ENCODE data around the gene ADAMTS6. TPM values are rescaled to one million over a fixed set of nuclear protein-coding genes. Genes with fewer than 3 reads are reported as not detected.

Gene ADAMTS6
- total RNA-seq, 1 experiment from 2014 or later, result 2.8 TPM

DNA sequence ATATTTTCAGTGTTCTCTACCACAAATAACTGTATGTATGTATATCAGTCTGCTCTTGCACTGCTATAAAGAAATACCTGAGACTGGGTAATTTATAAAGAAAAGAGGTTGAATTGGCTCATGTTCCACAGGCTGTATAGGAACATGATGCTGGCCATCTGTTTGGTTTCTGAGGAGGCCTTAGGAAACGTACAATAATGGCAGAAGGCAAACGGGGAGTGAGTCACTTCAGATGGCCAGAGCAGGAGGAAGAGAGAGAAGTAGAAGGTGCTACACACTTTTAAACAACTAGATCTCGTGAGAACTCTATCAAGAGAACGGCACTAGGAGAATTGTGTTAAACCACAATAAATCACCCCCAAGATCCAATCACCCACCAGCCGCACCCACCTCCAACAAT, 121.7 kb downstream of the ADAMTS6 start:
- ChIA-PET CTCF (no interaction called here), POLR2A (no interaction called here)
- H3K4me3 Mint-ChIP-seq, result no peak overlapping the region
- DNase-seq (ENCODE audit: low spot score) (no peak), ATAC-seq (no peak)
- peaks cover 18% of the 10 kb centered on the region for H3K4me1 Mint-ChIP-seq
- no peak overlapping the region for H3K27ac Mint-ChIP-seq
- TF ChIP-seq, protein P1, sequence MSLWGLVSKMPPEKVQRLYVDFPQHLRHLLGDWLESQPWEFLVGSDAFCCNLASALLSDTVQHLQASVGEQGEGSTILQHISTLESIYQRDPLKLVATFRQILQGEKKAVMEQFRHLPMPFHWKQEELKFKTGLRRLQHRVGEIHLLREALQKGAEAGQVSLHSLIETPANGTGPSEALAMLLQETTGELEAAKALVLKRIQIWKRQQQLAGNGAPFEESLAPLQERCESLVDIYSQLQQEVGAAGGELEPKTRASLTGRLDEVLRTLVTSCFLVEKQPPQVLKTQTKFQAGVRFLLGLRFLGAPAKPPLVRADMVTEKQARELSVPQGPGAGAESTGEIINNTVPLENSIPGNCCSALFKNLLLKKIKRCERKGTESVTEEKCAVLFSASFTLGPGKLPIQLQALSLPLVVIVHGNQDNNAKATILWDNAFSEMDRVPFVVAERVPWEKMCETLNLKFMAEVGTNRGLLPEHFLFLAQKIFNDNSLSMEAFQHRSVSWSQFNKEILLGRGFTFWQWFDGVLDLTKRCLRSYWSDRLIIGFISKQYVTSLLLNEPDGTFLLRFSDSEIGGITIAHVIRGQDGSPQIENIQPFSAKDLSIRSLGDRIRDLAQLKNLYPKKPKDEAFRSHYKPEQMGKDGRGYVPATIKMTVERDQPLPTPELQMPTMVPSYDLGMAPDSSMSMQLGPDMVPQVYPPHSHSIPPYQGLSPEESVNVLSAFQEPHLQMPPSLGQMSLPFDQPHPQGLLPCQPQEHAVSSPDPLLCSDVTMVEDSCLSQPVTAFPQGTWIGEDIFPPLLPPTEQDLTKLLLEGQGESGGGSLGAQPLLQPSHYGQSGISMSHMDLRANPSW (CRISPR knock-in tag; conservative IDR thresholded peaks at IDR 0.05; ENCODE audit: low read depth), result no peak
- TF ChIP-seq, protein P2, sequence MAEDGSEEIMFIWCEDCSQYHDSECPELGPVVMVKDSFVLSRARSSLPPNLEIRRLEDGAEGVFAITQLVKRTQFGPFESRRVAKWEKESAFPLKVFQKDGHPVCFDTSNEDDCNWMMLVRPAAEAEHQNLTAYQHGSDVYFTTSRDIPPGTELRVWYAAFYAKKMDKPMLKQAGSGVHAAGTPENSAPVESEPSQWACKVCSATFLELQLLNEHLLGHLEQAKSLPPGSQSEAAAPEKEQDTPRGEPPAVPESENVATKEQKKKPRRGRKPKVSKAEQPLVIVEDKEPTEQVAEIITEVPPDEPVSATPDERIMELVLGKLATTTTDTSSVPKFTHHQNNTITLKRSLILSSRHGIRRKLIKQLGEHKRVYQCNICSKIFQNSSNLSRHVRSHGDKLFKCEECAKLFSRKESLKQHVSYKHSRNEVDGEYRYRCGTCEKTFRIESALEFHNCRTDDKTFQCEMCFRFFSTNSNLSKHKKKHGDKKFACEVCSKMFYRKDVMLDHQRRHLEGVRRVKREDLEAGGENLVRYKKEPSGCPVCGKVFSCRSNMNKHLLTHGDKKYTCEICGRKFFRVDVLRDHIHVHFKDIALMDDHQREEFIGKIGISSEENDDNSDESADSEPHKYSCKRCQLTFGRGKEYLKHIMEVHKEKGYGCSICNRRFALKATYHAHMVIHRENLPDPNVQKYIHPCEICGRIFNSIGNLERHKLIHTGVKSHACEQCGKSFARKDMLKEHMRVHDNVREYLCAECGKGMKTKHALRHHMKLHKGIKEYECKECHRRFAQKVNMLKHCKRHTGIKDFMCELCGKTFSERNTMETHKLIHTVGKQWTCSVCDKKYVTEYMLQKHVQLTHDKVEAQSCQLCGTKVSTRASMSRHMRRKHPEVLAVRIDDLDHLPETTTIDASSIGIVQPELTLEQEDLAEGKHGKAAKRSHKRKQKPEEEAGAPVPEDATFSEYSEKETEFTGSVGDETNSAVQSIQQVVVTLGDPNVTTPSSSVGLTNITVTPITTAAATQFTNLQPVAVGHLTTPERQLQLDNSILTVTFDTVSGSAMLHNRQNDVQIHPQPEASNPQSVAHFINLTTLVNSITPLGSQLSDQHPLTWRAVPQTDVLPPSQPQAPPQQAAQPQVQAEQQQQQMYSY (CRISPR knock-in tag; IDR thresholded peaks at IDR 0.05), result no peak
- TF ChIP-seq ETV6 (CRISPR knock-in tag; IDR thresholded peaks at IDR 0.05), result no peak
- H3K27me3 Mint-ChIP-seq (ENCODE audit: low read depth), result no peaks in the 10 kb centered on the region
- H3K9me3 Mint-ChIP-seq, result no peaks in the 10 kb centered on the region
- H3K36me3 Mint-ChIP-seq, result no peaks in the 10 kb centered on the region

DNA sequence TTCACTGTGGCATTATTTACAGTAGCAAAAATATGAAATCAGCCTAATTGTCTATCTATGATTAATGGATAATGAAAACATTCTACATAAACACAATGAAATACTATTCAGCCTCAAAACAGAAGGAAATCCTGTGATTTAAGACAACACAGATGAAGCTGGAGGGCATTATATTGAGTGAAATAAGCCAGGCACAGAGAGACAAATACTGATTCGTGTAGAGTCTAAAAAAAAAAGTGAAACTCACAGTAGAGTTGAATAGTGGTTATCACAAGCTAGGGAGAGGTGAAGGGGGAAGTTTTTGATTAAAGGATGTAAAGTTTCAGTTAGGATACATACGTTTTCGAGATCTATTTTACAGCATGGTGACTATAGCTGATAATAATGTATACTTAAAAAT, 122.2 kb downstream of the ADAMTS6 start:
- ChIA-PET POLR2A (no interaction called here), CTCF (no interaction called here)
- Mint-ChIP-seq H3K9me3 (no peaks in the 10 kb centered on the region), H3K4me3 (no peak overlapping the region), H3K27me3 (ENCODE audit: low read depth) (no peaks in the 10 kb centered on the region), H3K27ac (no peak overlapping the region), H3K36me3 (no peaks in the 10 kb centered on the region), H3K4me1 (peaks cover 14% of the 10 kb centered on the region)
- DNase-seq (ENCODE audit: low spot score) (no peak), ATAC-seq (no peak)
- no peak for TF ChIP-seq NR2C2 (CRISPR knock-in tag; IDR thresholded peaks at IDR 0.05)
- TF ChIP-seq, protein P3, sequence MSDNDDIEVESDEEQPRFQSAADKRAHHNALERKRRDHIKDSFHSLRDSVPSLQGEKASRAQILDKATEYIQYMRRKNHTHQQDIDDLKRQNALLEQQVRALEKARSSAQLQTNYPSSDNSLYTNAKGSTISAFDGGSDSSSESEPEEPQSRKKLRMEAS (CRISPR knock-in tag; IDR thresholded peaks at IDR 0.05), result no peak
- TF ChIP-seq HMGA2 (CRISPR knock-in tag; IDR thresholded peaks at IDR 0.05), result no peak

DNA sequence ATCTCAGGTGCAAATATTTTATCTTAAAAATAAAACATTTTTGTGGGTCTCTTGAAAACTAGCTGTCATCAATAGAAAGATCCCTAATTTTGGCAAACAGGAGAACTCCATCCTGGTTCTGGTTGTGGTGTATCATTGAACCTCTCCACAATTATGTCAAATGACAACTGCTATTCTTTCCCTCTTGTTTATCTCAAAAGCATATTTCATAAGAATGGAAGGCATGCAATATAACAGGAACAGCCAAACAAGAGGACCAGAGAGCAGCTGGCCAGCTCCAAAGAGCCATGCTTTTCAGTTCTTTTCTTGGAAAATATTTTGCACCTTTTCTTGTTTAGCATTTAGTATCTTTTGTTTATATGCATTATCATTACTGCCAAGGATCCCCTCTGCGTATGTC, 125.4 kb downstream of the ADAMTS6 start:
- Mint-ChIP-seq H3K27ac (no peak overlapping the region), H3K4me1 (no peaks in the 10 kb centered on the region), H3K9me3 (no peaks in the 10 kb centered on the region), H3K36me3 (no peaks in the 10 kb centered on the region), H3K27me3 (ENCODE audit: low read depth) (no peaks in the 10 kb centered on the region), H3K4me3 (no peak overlapping the region)
- ATAC-seq (no peak), DNase-seq (ENCODE audit: low spot score) (no peak)
- ChIA-PET CTCF (interaction anchor here (1.0 kb wide), 1 partner anchor 8 kb away, joined by 3 read pairs; no protein-coding TSS in a partner anchor), POLR2A (no interaction called here)
- TF ChIP-seq IRF2 (CRISPR knock-in tag; IDR thresholded peaks at IDR 0.05; ENCODE audit: borderline replicate concordance, low read depth) (no peak), JAZF1 (CRISPR knock-in tag; IDR thresholded peaks at IDR 0.05) (no peak), TEAD4 (CRISPR knock-in tag; IDR thresholded peaks at IDR 0.05) (no peak), FOXJ3 (CRISPR knock-in tag; IDR thresholded peaks at IDR 0.05; ENCODE audit: borderline replicate concordance) (no peak), FOXK1 (CRISPR knock-in tag; IDR thresholded peaks at IDR 0.05) (no peak), SOX15 (CRISPR knock-in tag; IDR thresholded peaks at IDR 0.05) (no peak), ZNF138 (CRISPR knock-in tag; conservative IDR thresholded peaks at IDR 0.05) (no peak)
- TF ChIP-seq, protein P4, sequence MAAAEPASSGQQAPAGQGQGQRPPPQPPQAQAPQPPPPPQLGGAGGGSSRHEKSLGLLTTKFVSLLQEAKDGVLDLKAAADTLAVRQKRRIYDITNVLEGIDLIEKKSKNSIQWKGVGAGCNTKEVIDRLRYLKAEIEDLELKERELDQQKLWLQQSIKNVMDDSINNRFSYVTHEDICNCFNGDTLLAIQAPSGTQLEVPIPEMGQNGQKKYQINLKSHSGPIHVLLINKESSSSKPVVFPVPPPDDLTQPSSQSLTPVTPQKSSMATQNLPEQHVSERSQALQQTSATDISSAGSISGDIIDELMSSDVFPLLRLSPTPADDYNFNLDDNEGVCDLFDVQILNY (CRISPR knock-in tag; IDR thresholded peaks at IDR 0.05), result no peak
- TF ChIP-seq, protein P5, sequence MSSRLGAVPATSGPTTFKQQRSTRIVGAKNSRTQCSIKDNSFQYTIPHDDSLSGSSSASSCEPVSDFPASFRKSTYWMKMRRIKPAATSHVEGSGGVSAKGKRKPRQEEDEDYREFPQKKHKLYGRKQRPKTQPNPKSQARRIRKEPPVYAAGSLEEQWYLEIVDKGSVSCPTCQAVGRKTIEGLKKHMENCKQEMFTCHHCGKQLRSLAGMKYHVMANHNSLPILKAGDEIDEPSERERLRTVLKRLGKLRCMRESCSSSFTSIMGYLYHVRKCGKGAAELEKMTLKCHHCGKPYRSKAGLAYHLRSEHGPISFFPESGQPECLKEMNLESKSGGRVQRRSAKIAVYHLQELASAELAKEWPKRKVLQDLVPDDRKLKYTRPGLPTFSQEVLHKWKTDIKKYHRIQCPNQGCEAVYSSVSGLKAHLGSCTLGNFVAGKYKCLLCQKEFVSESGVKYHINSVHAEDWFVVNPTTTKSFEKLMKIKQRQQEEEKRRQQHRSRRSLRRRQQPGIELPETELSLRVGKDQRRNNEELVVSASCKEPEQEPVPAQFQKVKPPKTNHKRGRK (CRISPR knock-in tag; IDR thresholded peaks at IDR 0.05; ENCODE audit: borderline replicate concordance), result no peak
